GM23338 (cell line): Measurements from ENCODE around the gene AFF2. TPM values are rescaled to one million over a fixed set of nuclear protein-coding genes. Genes with fewer than 3 reads are reported as not detected.

Experiments
- ATAC-seq: fragments of 200-7000 bp; cut with Tn5 transposase; 3 replicates; pipeline ENCODE4 v1.9.1; 2020
- DNase-seq: peaks from one replicate; pipeline ENCODE4 v3.0.0-alpha.2; 2015; ENCODE audit warnings: low spot score
- H2AFZ ChIP-seq: fragments of 200-600 bp; sonication (generic); 2 replicates; pipeline ENCODE4 v1.8.0; 2016; ENCODE audit warnings: antibody characterized with exemption, mild to moderate bottlenecking, moderate library complexity
- H3F3A ChIP-seq: fragments of 200-600 bp; sonication (generic); replicated peaks from 2 replicates; pipeline ENCODE4 v1.8.0; 2017; ENCODE audit warnings: antibody characterized with exemption, mixed run types, low read depth
- H3K27ac ChIP-seq: fragments of 200-600 bp; sonication (generic); 2 replicates; pipeline ENCODE4 v1.6.1; 2016; ENCODE audit warnings: low read depth
- H3K27me3 ChIP-seq: fragments of 200-600 bp; sonication (generic); 2 replicates; pipeline ENCODE4 v1.8.0; 2016; ENCODE audit warnings: mild to moderate bottlenecking, mixed run types, moderate library complexity; ENCODE audit not compliant: insufficient read depth
- H3K36me3 ChIP-seq: fragments of 200-600 bp; sonication (generic); 2 replicates; pipeline ENCODE4 v1.8.0; 2016; ENCODE audit warnings: mild to moderate bottlenecking; ENCODE audit not compliant: insufficient read depth
- H3K4me1 ChIP-seq: fragments of 200-600 bp; sonication (generic); 2 replicates; pipeline ENCODE4 v1.8.0; 2016; ENCODE audit warnings: mild to moderate bottlenecking, moderate library complexity; ENCODE audit not compliant: insufficient read depth
- H3K4me2 ChIP-seq: fragments of 200-600 bp; sonication (generic); 2 replicates; pipeline ENCODE4 v1.7.1; 2017; ENCODE audit warnings: mixed run types
- H3K4me3 ChIP-seq: fragments of 200-600 bp; sonication (generic); 2 replicates; pipeline ENCODE4 v1.6.1; 2016; ENCODE audit warnings: mixed run types
- H3K79me2 ChIP-seq: fragments of 200-600 bp; sonication (generic); replicated peaks from 2 replicates; pipeline ENCODE4 v1.8.0; 2017; ENCODE audit warnings: mild to moderate bottlenecking; ENCODE audit not compliant: insufficient read depth
- H3K9me2 ChIP-seq: fragments of 200-600 bp; sonication (generic); 2 replicates; pipeline ENCODE4 v1.8.0; 2017; ENCODE audit not compliant: insufficient read depth
- H4K20me1 ChIP-seq: fragments of 200-600 bp; sonication (generic); replicated peaks from 2 replicates; pipeline ENCODE4 v1.8.0; 2017; ENCODE audit warnings: mild to moderate bottlenecking; ENCODE audit not compliant: insufficient read depth
- H3K27ac Mint-ChIP-seq: 2 replicates; pipeline ENCODE4 v1.8.0; 2020; ENCODE audit warnings: inconsistent platforms, mild to moderate bottlenecking, moderate library complexity, mixed read lengths
- H3K27me3 Mint-ChIP-seq: 3 replicates; pipeline ENCODE4 v1.8.0; 2022; ENCODE audit warnings: low read depth, mild to moderate bottlenecking, moderate library complexity, mixed read lengths, inconsistent platforms; ENCODE audit not compliant: insufficient read depth, poor library complexity
- H3K36me3 Mint-ChIP-seq: 3 replicates; pipeline ENCODE4 v1.8.0; 2021; ENCODE audit warnings: low read depth, mild to moderate bottlenecking, inconsistent platforms, moderate library complexity, mixed read lengths
- H3K4me1 Mint-ChIP-seq: 3 replicates; pipeline ENCODE4 v1.8.0; 2020; ENCODE audit warnings: mild to moderate bottlenecking, inconsistent platforms, mixed read lengths
- H3K4me3 Mint-ChIP-seq: 3 replicates; pipeline ENCODE4 v1.8.0; 2021; ENCODE audit warnings: moderate library complexity, mild to moderate bottlenecking, inconsistent platforms, mixed read lengths
- H3K9me3 Mint-ChIP-seq: 3 replicates; pipeline ENCODE4 v1.8.0; 2020; ENCODE audit warnings: moderate library complexity, mild to moderate bottlenecking, inconsistent platforms, mixed read lengths
- CREB1 ChIP-seq: fragments of 250-450 bp; sonication (Bioruptor Pico); IDR thresholded peaks from 2 replicates; pipeline ENCODE4 v1.5.0; 2020; ENCODE audit warnings: low read depth, mild to moderate bottlenecking, moderate library complexity
- CTCF ChIP-seq, 2 experiments: fragments of 200-600 bp in 1 of 2; sonication (generic) in 1 of 2; conservative IDR thresholded peaks; 2 replicates each; pipeline versions ENCODE4 v1.5.1 to v1.6.1; 2016 to 2017; ENCODE audit warnings: antibody characterized with exemption in 2 of 2, low read depth in 2 of 2, mild to moderate bottlenecking in 2 of 2, moderate library complexity in 1 of 2
- ETS1 ChIP-seq: IDR thresholded peaks from 2 replicates; pipeline ENCODE4 v1.6.1; 2016; ENCODE audit warnings: antibody characterized with exemption
- EZH2 ChIP-seq: fragments of 200-600 bp; sonication (generic); IDR thresholded peaks from one replicate; pipeline ENCODE4 v1.8.0; 2017; ENCODE audit warnings: antibody characterized with exemption, mild to moderate bottlenecking, low read depth; ENCODE audit not compliant: unreplicated experiment
- EZH2phosphoT487 ChIP-seq: fragments of 200-600 bp; sonication (generic); IDR thresholded peaks from one replicate; pipeline ENCODE4 v1.8.1; 2018; ENCODE audit warnings: antibody characterized with exemption; ENCODE audit not compliant: unreplicated experiment
- JUNB ChIP-seq: IDR thresholded peaks from one replicate; pipeline ENCODE4 v1.6.1; 2016; ENCODE audit warnings: antibody characterized with exemption; ENCODE audit not compliant: unreplicated experiment
- NANOG ChIP-seq: IDR thresholded peaks from 2 replicates; pipeline ENCODE4 v1.6.1; 2016; ENCODE audit warnings: antibody characterized with exemption, borderline replicate concordance
- REST ChIP-seq: IDR thresholded peaks from one replicate; pipeline ENCODE4 v1.6.1; 2018; ENCODE audit warnings: antibody characterized with exemption; ENCODE audit not compliant: unreplicated experiment
- STAT1 ChIP-seq: IDR thresholded peaks from one replicate; pipeline ENCODE4 v1.6.1; 2016; ENCODE audit warnings: antibody characterized with exemption; ENCODE audit not compliant: unreplicated experiment
- ZNF114 ChIP-seq: fragments of 250-450 bp; sonication (Bioruptor Pico); IDR thresholded peaks from 2 replicates; pipeline ENCODE4 v1.5.0; 2020; ENCODE audit warnings: mild to moderate bottlenecking, moderate library complexity
- ZNF331 ChIP-seq: fragments of 250-450 bp; sonication (Bioruptor Pico); IDR thresholded peaks from 2 replicates; pipeline ENCODE4 v1.5.0; 2020; ENCODE audit warnings: low read depth, mild to moderate bottlenecking, moderate library complexity
- ZNF462 ChIP-seq: fragments of 250-450 bp; sonication (Bioruptor Pico); IDR thresholded peaks from 2 replicates; pipeline ENCODE4 v1.5.0; 2020; ENCODE audit warnings: mild to moderate bottlenecking, moderate library complexity
- polyA plus RNA-seq: library from polyadenylated mRNA; unstranded; fragments of >200 nt; fragmentation: Nextera tagmentation; extraction: Ambion mirVana; gene quantifications from 2 replicates; pipeline ENCODE4 v1.2.1, GENCODE V29; 2016
- total RNA-seq: library from RNA; depleted of rRNA; stranded (reverse); fragments of >200 nt; shearing (Covaris generic); gene quantifications from 2 replicates; pipeline ENCODE4 v1.2.3, GENCODE V29; 2014

Gene AFF2
- total and polyA plus RNA-seq, 2 experiments from 2014 or later = 1.6 to 5.8 TPM

GRCh38 chrX:148722966-148723365 is 222.5 kb downstream of the AFF2 start:
- Histone ChIP-seq H3K79me2 (no peaks in the 10 kb centered on the region), H3F3A (no peaks in the 10 kb centered on the region), H3K27me3 (no peaks in the 10 kb centered on the region), H3K27ac (no peak overlapping the region), H3K36me3 (no peaks in the 10 kb centered on the region), H2AFZ (no peak overlapping the region), H3K4me1 (no peaks in the 10 kb centered on the region), H3K4me3 (no peak overlapping the region), H4K20me1 (no peaks in the 10 kb centered on the region), H3K4me2 (no peak overlapping the region), H3K9me2 (no peaks in the 10 kb centered on the region)
- no peak for TF ChIP-seq JUNB
- no peak for TF ChIP-seq CTCF (conservative IDR thresholded peaks at IDR 0.05; ENCODE audit: low read depth in 2 of 2)
- no peak for TF ChIP-seq ETS1
- TF ChIP-seq REST = no peak
- no peak for TF ChIP-seq NANOG
- TF ChIP-seq ZNF331 (CRISPR knock-in tag) = no peak
- no peak for TF ChIP-seq ZNF114 (CRISPR knock-in tag)
- no peak for TF ChIP-seq ZNF462 (CRISPR knock-in tag)
- TF ChIP-seq CREB1 = no peak
- no peak for TF ChIP-seq EZH2phosphoT487
- no peak for TF ChIP-seq STAT1
- no peak for TF ChIP-seq EZH2
- ATAC-seq (no peak), DNase-seq (no peak)
- Mint-ChIP-seq H3K4me1 (no peaks in the 10 kb centered on the region), H3K9me3 (no peaks in the 10 kb centered on the region), H3K27ac (no peak overlapping the region), H3K27me3 (no peaks in the 10 kb centered on the region), H3K4me3 (no peak overlapping the region), H3K36me3 (no peaks in the 10 kb centered on the region)
